K562 (cell line): Measurements from ENCODE around the gene EFNA2. TPM values are rescaled to one million over a fixed set of nuclear protein-coding genes. Genes with fewer than 3 reads are reported as not detected.

ENCODE experiments used
- ARID1B ChIP-seq: fragments of 450-650 bp; IDR thresholded peaks from 2 replicates; pipeline ENCODE4 v1.6.1; 2016; ENCODE audit warnings: antibody characterized with exemption, mild to moderate bottlenecking, inconsistent platforms
- ATF7 ChIP-seq: fragments of 450-650 bp; IDR thresholded peaks from 2 replicates; pipeline ENCODE4 v1.7.1; 2014; ENCODE audit warnings: mild to moderate bottlenecking, moderate library complexity
- C11orf30 ChIP-seq: fragments of 450-650 bp; IDR thresholded peaks from 2 replicates; pipeline ENCODE4 v1.6.1; 2016; ENCODE audit warnings: low read depth, mild to moderate bottlenecking
- DIDO1 ChIP-seq: fragments of 450-650 bp; IDR thresholded peaks from 2 replicates; pipeline ENCODE4 v1.6.1; 2016; ENCODE audit warnings: low read depth, missing biosample characterization, missing genetic modification characterization
- GTF2E2 ChIP-seq: fragments of 200-800 bp; sonication (Bioruptor generic); IDR thresholded peaks from 2 replicates; pipeline ENCODE4 v1.6.1; 2016; ENCODE audit warnings: missing genetic modification characterization, missing compliant biosample characterization
- GTF2F1 ChIP-seq: IDR thresholded peaks from 2 replicates; pipeline ENCODE4 v1.6.1; 2011; ENCODE audit warnings: low read depth, low read length, improper control_type of control experiment
- KAT8 ChIP-seq: fragments of 450-650 bp; IDR thresholded peaks from 2 replicates; pipeline ENCODE4 v1.6.1; 2016; ENCODE audit warnings: low read depth, mild to moderate bottlenecking
- KDM4B ChIP-seq, 2 experiments: fragments of 450-650 bp in 1 of 2; sonication (generic) in 1 of 2; IDR thresholded peaks; 2 replicates each; pipeline ENCODE4 v1.6.1; 2016 to 2017; ENCODE audit warnings: borderline replicate concordance in 2 of 2, antibody characterized with exemption in 1 of 2, low read depth in 1 of 2, mild to moderate bottlenecking in 1 of 2
- MCM5 ChIP-seq: fragments of 450-650 bp; IDR thresholded peaks from 2 replicates; pipeline ENCODE4 v1.6.1; 2016; ENCODE audit warnings: low read depth
- MEF2D ChIP-seq: conservative IDR thresholded peaks from 2 replicates; pipeline ENCODE4 v1.6.1; 2016; ENCODE audit warnings: low read depth, missing genetic modification characterization, missing compliant biosample characterization
- MTF1 ChIP-seq: fragments of 250-450 bp; sonication (Bioruptor Pico); IDR thresholded peaks from 2 replicates; pipeline ENCODE4 v1.9.0; 2021; ENCODE audit warnings: moderate library complexity, mild to moderate bottlenecking, inconsistent platforms, borderline replicate concordance
- MYNN ChIP-seq, 2 experiments: sonication (generic); formaldehyde crosslinking in 1 of 2; IDR thresholded peaks; 2 replicates each; pipeline versions ENCODE4 v1.5.0 to v1.6.1; 2016 to 2020; ENCODE audit warnings: antibody characterized with exemption in 1 of 2, missing genetic modification reagents in 1 of 2
- NCOA4 ChIP-seq: fragments of 450-650 bp; IDR thresholded peaks from 2 replicates; pipeline ENCODE4 v1.6.1; 2018; ENCODE audit warnings: mild to moderate bottlenecking; ENCODE audit not compliant: partially characterized antibody
- NELFE ChIP-seq: IDR thresholded peaks from 2 replicates; pipeline ENCODE4 v1.6.1; 2011; ENCODE audit warnings: mild to moderate bottlenecking; ENCODE audit not compliant: insufficient read depth, insufficient read length
- NFYB ChIP-seq: IDR thresholded peaks from 2 replicates; pipeline ENCODE4 v1.6.1; 2011; ENCODE audit warnings: mild to moderate bottlenecking, moderate library complexity; ENCODE audit not compliant: insufficient read length; ENCODE audit errors: extremely low read depth
- PHF21A ChIP-seq: fragments of 450-650 bp; IDR thresholded peaks from 2 replicates; pipeline ENCODE4 v1.6.1; 2017; ENCODE audit warnings: low read depth, borderline replicate concordance
- POLR2AphosphoS5 ChIP-seq: IDR thresholded peaks from 2 replicates; pipeline ENCODE4 v1.6.1; 2011; ENCODE audit warnings: mild to moderate bottlenecking, low read depth, low read length, moderate library complexity; ENCODE audit not compliant: control insufficient read depth, insufficient read depth
- PYGO2 ChIP-seq: fragments of 450-650 bp; IDR thresholded peaks from 2 replicates; pipeline ENCODE4 v1.6.1; 2016; ENCODE audit warnings: mild to moderate bottlenecking, missing genetic modification characterization, moderate library complexity, missing compliant biosample characterization
- RNF2 ChIP-seq: sonication (generic); IDR thresholded peaks from 2 replicates; pipeline ENCODE4 v1.6.1; 2016
- SLC30A9 ChIP-seq: fragments of 250-450 bp; sonication (Bioruptor Pico); IDR thresholded peaks from 2 replicates; pipeline ENCODE4 v1.8.0; 2022; ENCODE audit warnings: mild to moderate bottlenecking, moderate library complexity
- SP2 ChIP-seq: IDR thresholded peaks from 2 replicates; pipeline ENCODE4 v1.6.1; 2011; ENCODE audit warnings: mild to moderate bottlenecking, low read depth, low read length, moderate library complexity; ENCODE audit not compliant: poor library complexity, severe bottlenecking; ENCODE audit errors: extremely low read depth
- SRSF3 ChIP-seq: fragments of 200-400 bp; formaldehyde crosslinking; IDR thresholded peaks from 2 replicates; pipeline ENCODE4 v1.6.1; 2016; ENCODE audit warnings: mild to moderate bottlenecking, low read length, moderate library complexity; ENCODE audit not compliant: insufficient read depth
- ZC3H11A ChIP-seq: IDR thresholded peaks from 2 replicates; pipeline ENCODE4 v1.6.1; 2012; ENCODE audit warnings: low read depth, low read length, improper control_type of control experiment
- ZEB2 ChIP-seq: fragments of 450-650 bp; IDR thresholded peaks from 2 replicates; pipeline ENCODE4 v1.6.1; 2016
- ZKSCAN8 ChIP-seq: fragments of 200-800 bp; sonication (Bioruptor generic); IDR thresholded peaks from 2 replicates; pipeline ENCODE4 v1.6.1; 2016; ENCODE audit warnings: missing genetic modification characterization, missing compliant biosample characterization
- ZNF212 ChIP-seq: fragments of 450-650 bp; formaldehyde crosslinking; IDR thresholded peaks from 2 replicates; pipeline ENCODE4 v1.4.0; 2020; ENCODE audit warnings: mild to moderate bottlenecking
- ZNF239 ChIP-seq: fragments of 250-450 bp; sonication (Bioruptor Pico); IDR thresholded peaks from 2 replicates; pipeline ENCODE4 v1.4.0; 2020; ENCODE audit warnings: mild to moderate bottlenecking
- ZNF253 ChIP-seq: fragments of 250-450 bp; sonication (Bioruptor Pico); conservative IDR thresholded peaks from 2 replicates; pipeline ENCODE4 v1.6.1; 2021; ENCODE audit warnings: mild to moderate bottlenecking
- ZNF695 ChIP-seq: fragments of 450-650 bp; formaldehyde crosslinking; IDR thresholded peaks from 2 replicates; pipeline ENCODE4 v1.4.0; 2020; ENCODE audit warnings: mild to moderate bottlenecking, moderate library complexity
- ZNF76 ChIP-seq: fragments of 250-450 bp; sonication (Bioruptor Pico); IDR thresholded peaks from 2 replicates; pipeline ENCODE4 v1.4.0; 2020; ENCODE audit warnings: mild to moderate bottlenecking, moderate library complexity, borderline replicate concordance
- ZNF778 ChIP-seq: fragments of 450-650 bp; formaldehyde crosslinking; IDR thresholded peaks from 2 replicates; pipeline ENCODE4 v1.4.0; 2020; ENCODE audit warnings: mild to moderate bottlenecking, moderate library complexity
- ZSCAN29 ChIP-seq: fragments of 450-650 bp; IDR thresholded peaks from 2 replicates; pipeline ENCODE4 v1.6.1; 2017
- polyA plus RNA-seq, 8 experiments: library from polyadenylated mRNA; depleted of rRNA in 4 of 8; stranded (reverse) in 5 of 8; unstranded in 3 of 8; fragments of >200 nt; fragmentation: Nextera tagmentation in 2 of 8; fragmentation: Illumina TruSeq in 1 of 8; extraction: Ambion mirVana in 2 of 8; extraction: Trizol in 1 of 8; gene quantifications; 2 replicates each; pipeline versions ENCODE4 v1.2.1 to v1.2.3, GENCODE V29; 2011 to 2014; ENCODE audit warnings: inconsistent platforms in 1 of 8, missing spikeins in 1 of 8
- total RNA-seq, 7 experiments: library from RNA; depleted of rRNA in 6 of 7; stranded (reverse); fragments of >200 nt in 6 of 7; fragmentation: Illumina TruSeq in 2 of 7; extraction: Trizol in 2 of 7; gene quantifications; 2 replicates each; pipeline versions ENCODE4 v1.2.1 to v1.2.3, GENCODE V29; 2011 to 2021; ENCODE audit warnings: low replicate concordance in 1 of 7
- TF ChIP-seq, protein P1 (sequence below): sonication (generic); formaldehyde crosslinking; IDR thresholded peaks from 2 replicates; pipeline ENCODE4 v1.4.0; 2020; ENCODE audit warnings: mild to moderate bottlenecking, missing genetic modification reagents

The EFNA2 gene
- total and polyA plus RNA-seq, 9 of the 15 experiments (the other 6 are each of a cell fraction or from before 2014, with no cell fraction given), result 0.11 to 0.44 (median 0.15) TPM; not detected in 6

DNA sequence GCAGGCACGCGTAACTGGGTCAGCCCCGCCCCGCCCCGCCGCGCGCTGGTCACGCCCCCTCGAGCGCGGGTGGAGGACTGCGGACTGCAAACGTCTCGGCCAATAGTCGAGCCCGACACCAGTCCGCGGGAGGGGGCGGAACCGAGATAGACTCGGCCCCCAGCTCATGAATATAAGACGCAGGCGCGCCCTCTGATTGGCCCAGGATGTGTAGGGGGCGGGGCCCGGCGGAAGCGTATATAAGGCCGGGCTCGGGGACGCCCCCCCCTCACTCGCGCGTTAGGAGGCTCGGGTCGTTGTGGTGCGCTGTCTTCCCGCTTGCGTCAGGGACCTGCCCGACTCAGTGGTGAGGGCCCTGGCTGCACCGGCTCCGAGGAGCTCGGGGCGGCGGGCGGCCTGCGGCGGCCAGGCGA, 16.6 kb upstream of the EFNA2 start, which contains the start of gene CIRBP (continued):
- TF ChIP-seq, protein P1, sequence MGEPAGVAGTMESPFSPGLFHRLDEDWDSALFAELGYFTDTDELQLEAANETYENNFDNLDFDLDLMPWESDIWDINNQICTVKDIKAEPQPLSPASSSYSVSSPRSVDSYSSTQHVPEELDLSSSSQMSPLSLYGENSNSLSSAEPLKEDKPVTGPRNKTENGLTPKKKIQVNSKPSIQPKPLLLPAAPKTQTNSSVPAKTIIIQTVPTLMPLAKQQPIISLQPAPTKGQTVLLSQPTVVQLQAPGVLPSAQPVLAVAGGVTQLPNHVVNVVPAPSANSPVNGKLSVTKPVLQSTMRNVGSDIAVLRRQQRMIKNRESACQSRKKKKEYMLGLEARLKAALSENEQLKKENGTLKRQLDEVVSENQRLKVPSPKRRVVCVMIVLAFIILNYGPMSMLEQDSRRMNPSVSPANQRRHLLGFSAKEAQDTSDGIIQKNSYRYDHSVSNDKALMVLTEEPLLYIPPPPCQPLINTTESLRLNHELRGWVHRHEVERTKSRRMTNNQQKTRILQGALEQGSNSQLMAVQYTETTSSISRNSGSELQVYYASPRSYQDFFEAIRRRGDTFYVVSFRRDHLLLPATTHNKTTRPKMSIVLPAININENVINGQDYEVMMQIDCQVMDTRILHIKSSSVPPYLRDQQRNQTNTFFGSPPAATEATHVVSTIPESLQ (CRISPR knock-in tag), result no peak
- TF ChIP-seq GTF2F1 (peak; percentile 98), ZNF778 (CRISPR knock-in tag) (no peak), ZEB2 (no peak), ZNF695 (CRISPR knock-in tag) (no peak), KDM4B (IDR thresholded peaks at IDR 0.05; ENCODE audit: borderline replicate concordance in 2 of 2, low read depth in 1 of 2) (peak in 1 of 2 experiments; percentile 90; a peak in 1 of 4 replicates), MCM5 (no peak), ZNF239 (CRISPR knock-in tag) (no peak), ARID1B (no peak), SLC30A9 (CRISPR knock-in tag) (no peak), NFYB (peak; percentile 52), ZKSCAN8 (CRISPR knock-in tag) (no peak), GTF2E2 (tag) (peak; percentile 98), DIDO1 (tag) (no peak), MTF1 (CRISPR knock-in tag) (no peak), ZNF253 (no peak), NELFE (peak; percentile 75), KAT8 (no peak), NCOA4 (no peak), MYNN (IDR thresholded peaks at IDR 0.05) (peak; percentile 69; the same call in 1 of the 2 replicates), MYNN (CRISPR knock-in tag; IDR thresholded peaks at IDR 0.05) (no peak), PYGO2 (tag) (no peak), RNF2 (no peak), SRSF3 (no peak), PHF21A (no peak), MEF2D (tag) (no peak), ZSCAN29 (no peak), ZC3H11A (no peak), ATF7 (peak; percentile 64; the same call in 1 of the 2 replicates), ZNF212 (peak; percentile 17; the same call in 1 of the 2 replicates), SP2 (peak; percentile 19), C11orf30 (no peak), POLR2AphosphoS5 (peak; percentile 98), ZNF76 (CRISPR knock-in tag) (no peak)
